ENCODE results near the gene PFKFB3.

- TF ChIP-seq CTCF (IDR thresholded peaks at IDR 0.05; ENCODE audit: low read length): no peak
- no peak for TF ChIP-seq EZH2 (IDR thresholded peaks at IDR 0.05; ENCODE audit: borderline replicate concordance, low read length)
These were observed 68.2 kb downstream of the PFKFB3 start for GRCh38 chr10:6270951-6271350.
